Nephron progenitor cell (in vitro differentiated cells): ENCODE results near the gene RAPGEF2.

Experiments
- DNase-seq: peaks from one replicate; pipeline ENCODE4 v3.0.0; 2021
- H3K27ac Mint-ChIP-seq: 2 replicates; pipeline ENCODE4 v1.8.0; 2021; ENCODE audit warnings: mild to moderate bottlenecking, moderate library complexity, mixed read lengths
- H3K27me3 Mint-ChIP-seq: 2 replicates; pipeline ENCODE4 v1.8.0; 2021; ENCODE audit warnings: mild to moderate bottlenecking, low read depth, mixed read lengths; ENCODE audit not compliant: poor library complexity
- H3K36me3 Mint-ChIP-seq: 2 replicates; pipeline ENCODE4 v1.8.0; 2021; ENCODE audit warnings: low read depth, mixed read lengths
- H3K4me1 Mint-ChIP-seq: 2 replicates; pipeline ENCODE4 v1.8.0; 2021; ENCODE audit warnings: mixed read lengths
- H3K4me3 Mint-ChIP-seq: 2 replicates; pipeline ENCODE4 v1.8.0; 2021; ENCODE audit warnings: mild to moderate bottlenecking, moderate library complexity, mixed read lengths
- H3K9me3 Mint-ChIP-seq: 2 replicates; pipeline ENCODE4 v1.8.0; 2021; ENCODE audit warnings: mild to moderate bottlenecking, moderate library complexity, mixed read lengths
- CTCF ChIP-seq: fragments of 200-600 bp; sonication (generic); IDR thresholded peaks from 2 replicates; pipeline ENCODE4 v1.5.0; 2021; ENCODE audit warnings: antibody characterized with exemption

RAPGEF2 gene

GRCh38 chr4:159104694-159105414, 2.0 kb downstream of the RAPGEF2 start:
- no peaks in the 10 kb centered on the region for H3K9me3 Mint-ChIP-seq
- H3K27me3 Mint-ChIP-seq = peaks cover 22% of the 10 kb centered on the region
- H3K27ac Mint-ChIP-seq = peak overlapping the region; percentile 98
- H3K36me3 Mint-ChIP-seq = no peaks in the 10 kb centered on the region
- peak overlapping the region; percentile 100 for H3K4me3 Mint-ChIP-seq
- peaks cover 49% of the 10 kb centered on the region for H3K4me1 Mint-ChIP-seq
- TF ChIP-seq CTCF = no peak
- peak; percentile 13 for DNase-seq

DNA sequence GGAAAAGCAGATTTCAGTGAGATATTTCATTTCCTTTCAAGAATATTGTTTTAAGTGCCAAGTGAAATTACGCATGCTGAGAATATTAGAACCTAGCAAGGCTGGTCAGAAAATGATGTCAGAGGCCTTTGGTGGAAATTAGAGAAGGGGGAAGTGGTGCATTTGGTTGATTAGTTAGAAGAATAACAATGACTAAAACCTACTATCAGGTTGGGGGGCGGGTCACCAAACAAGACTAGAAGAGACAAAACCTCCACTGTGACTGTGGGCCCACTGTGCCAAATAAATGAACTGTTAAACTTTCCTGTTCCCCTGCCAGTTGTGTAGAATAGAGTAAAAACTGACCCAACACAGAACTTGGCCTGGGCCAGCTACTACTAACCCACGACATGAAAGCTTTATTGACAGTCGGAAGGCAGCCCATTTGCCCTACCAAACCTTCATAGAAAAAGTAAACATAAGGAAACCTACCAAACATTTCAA, 2.9 kb downstream of the RAPGEF2 start:
- no peak for TF ChIP-seq CTCF
- no peaks in the 10 kb centered on the region for H3K9me3 Mint-ChIP-seq
- peaks cover 17% of the 10 kb centered on the region for H3K27me3 Mint-ChIP-seq
- H3K4me1 Mint-ChIP-seq = peaks cover 53% of the 10 kb centered on the region
- peak overlapping the region; percentile 100 for H3K4me3 Mint-ChIP-seq
- no peak overlapping the region for H3K27ac Mint-ChIP-seq
- H3K36me3 Mint-ChIP-seq = no peaks in the 10 kb centered on the region
- DNase-seq = peak; percentile 1

DNA sequence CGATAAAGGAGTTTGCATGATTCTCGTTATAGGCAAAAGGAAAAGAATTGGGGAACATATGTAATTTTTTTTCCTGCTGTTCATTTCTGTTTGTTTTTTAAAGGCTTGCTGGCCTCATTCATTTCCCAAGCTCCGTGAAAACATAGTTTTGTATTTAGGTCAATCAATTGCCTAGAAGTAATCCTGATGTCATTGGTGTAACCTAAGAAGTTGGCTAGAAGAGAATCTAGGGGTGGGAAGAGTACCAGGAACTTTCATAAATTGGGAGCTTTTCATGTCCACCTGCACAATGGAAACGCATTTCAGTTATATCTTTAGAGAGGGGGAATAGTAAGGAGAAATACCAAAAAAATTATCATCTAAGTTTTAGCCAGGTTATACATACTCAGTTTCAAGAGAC, 3.8 kb downstream of the RAPGEF2 start:
- Mint-ChIP-seq H3K27ac (no peak overlapping the region), H3K27me3 (peaks cover 9% of the 10 kb centered on the region), H3K4me3 (peak overlapping the region; percentile 59), H3K9me3 (no peaks in the 10 kb centered on the region), H3K36me3 (no peaks in the 10 kb centered on the region), H3K4me1 (peaks cover 60% of the 10 kb centered on the region)
- no peak for DNase-seq
- TF ChIP-seq CTCF = no peak

- H3K27ac Mint-ChIP-seq = no peak overlapping the region
- peaks cover 52% of the 10 kb centered on the region for H3K4me1 Mint-ChIP-seq
These were observed 4.5 kb downstream of the RAPGEF2 start for GRCh38 chr4:159107203-159107925.

DNA sequence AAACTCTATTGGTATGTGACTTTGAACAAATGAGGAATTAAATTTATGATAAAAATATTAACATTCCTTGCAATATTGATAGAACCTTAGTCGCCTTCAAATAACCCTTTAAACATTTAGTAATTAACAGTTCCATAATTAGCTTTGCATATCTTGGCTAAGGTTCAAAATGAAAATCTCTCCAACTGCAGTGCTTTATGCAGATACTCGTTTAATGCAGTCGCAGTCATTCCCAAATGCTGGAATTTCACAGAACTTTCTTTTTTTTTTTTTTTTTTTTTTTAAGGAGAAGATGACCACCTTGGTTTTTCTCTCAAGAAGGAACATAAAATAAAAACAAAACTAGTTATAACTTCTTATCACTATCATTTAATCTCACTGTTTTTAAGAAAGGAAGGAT, 5.2 kb downstream of the RAPGEF2 start:
- Mint-ChIP-seq H3K4me3 (no peak overlapping the region), H3K27me3 (no peaks in the 10 kb centered on the region), H3K27ac (no peak overlapping the region), H3K9me3 (peaks cover 4% of the 10 kb centered on the region), H3K36me3 (peaks cover 13% of the 10 kb centered on the region), H3K4me1 (peaks cover 51% of the 10 kb centered on the region)
- no peak for DNase-seq
- no peak for TF ChIP-seq CTCF

More at GRCh38 chr4:159107203-159107925, 4.5 kb downstream of the RAPGEF2 start:
- no peak for TF ChIP-seq CTCF
- Mint-ChIP-seq H3K4me3 (peak overlapping the region; percentile 17), H3K9me3 (no peaks in the 10 kb centered on the region), H3K27me3 (peaks cover 1% of the 10 kb centered on the region), H3K36me3 (peaks cover 5% of the 10 kb centered on the region)
- DNase-seq = no peak
